Measurements from ENCODE around the gene CDC42SE2.
"Not testable (repeated sequence)": the region's sequence is repeated elsewhere in the genome, so short reads cannot be mapped to it uniquely, and the experiment has no call there.

Gene CDC42SE2

GRCh38 chr5:131380238-131380637 lies 116.4 kb downstream of the CDC42SE2 start:
- Histone ChIP-seq H3K27ac (ENCODE audit: low read depth, low read length) (peak overlapping the region; percentile 52; the same call in 1 of the 2 replicates), H3K79me2 (ENCODE audit: control insufficient read depth, insufficient read depth, low read length, unreplicated experiment) (peaks cover 15% of the 10 kb centered on the region), H3K4me1 (ENCODE audit: control insufficient read depth, insufficient read depth, low read length, unreplicated experiment) (peaks cover 30% of the 10 kb centered on the region)
- not testable (repeated sequence) for H2AFZ ChIP-seq (ENCODE audit: low read length, unreplicated experiment); H3K36me3 ChIP-seq (ENCODE audit: insufficient read depth, low read length); H3K27me3 ChIP-seq (ENCODE audit: insufficient read depth, low read length); H3K4me3 ChIP-seq (ENCODE audit: low read depth, low read length)

GRCh38 chr5:131381021-131381420 lies 117.2 kb downstream of the CDC42SE2 start:
- no peak overlapping the region for H3K4me3 ChIP-seq (ENCODE audit: low read depth, low read length)
- no peak overlapping the region for H3K27ac ChIP-seq (ENCODE audit: low read depth, low read length)
- H3K36me3 ChIP-seq (ENCODE audit: insufficient read depth, low read length) = no peaks in the 10 kb centered on the region
- no peaks in the 10 kb centered on the region for H3K27me3 ChIP-seq (ENCODE audit: insufficient read depth, low read length)
- H3K79me2 ChIP-seq (ENCODE audit: control insufficient read depth, insufficient read depth, low read length, unreplicated experiment) = peaks cover 15% of the 10 kb centered on the region
- H2AFZ ChIP-seq (ENCODE audit: low read length, unreplicated experiment) = no peak overlapping the region
- peaks cover 30% of the 10 kb centered on the region for H3K4me1 ChIP-seq (ENCODE audit: control insufficient read depth, insufficient read depth, low read length, unreplicated experiment)

DNA sequence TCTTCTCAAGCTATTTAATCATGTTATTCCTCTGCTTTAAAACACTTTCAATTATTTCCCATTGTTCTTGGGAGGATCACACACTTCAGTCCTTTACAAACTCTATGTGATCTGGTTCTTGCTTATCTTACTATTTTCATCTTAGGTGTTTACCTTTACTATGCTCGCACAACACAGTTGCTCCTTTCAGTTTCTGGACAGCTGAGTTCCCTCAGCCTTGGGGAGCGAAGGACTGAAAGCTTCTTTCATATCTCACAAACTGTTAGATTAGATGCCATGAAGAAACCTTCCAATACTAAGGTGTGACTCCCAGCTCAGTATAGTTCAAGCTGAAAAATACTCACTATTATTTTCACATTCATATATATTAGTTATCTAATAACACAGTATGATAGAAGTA lies 117.9 kb downstream of the CDC42SE2 start:
- Histone ChIP-seq H3K27me3 (ENCODE audit: insufficient read depth, low read length) (no peaks in the 10 kb centered on the region), H3K4me1 (ENCODE audit: control insufficient read depth, insufficient read depth, low read length, unreplicated experiment) (peaks cover 30% of the 10 kb centered on the region), H3K4me3 (ENCODE audit: low read depth, low read length) (no peak overlapping the region), H3K79me2 (ENCODE audit: control insufficient read depth, insufficient read depth, low read length, unreplicated experiment) (peaks cover 11% of the 10 kb centered on the region), H3K36me3 (ENCODE audit: insufficient read depth, low read length) (no peaks in the 10 kb centered on the region), H3K27ac (ENCODE audit: low read depth, low read length) (no peak overlapping the region), H2AFZ (ENCODE audit: low read length, unreplicated experiment) (no peak overlapping the region)

DNA sequence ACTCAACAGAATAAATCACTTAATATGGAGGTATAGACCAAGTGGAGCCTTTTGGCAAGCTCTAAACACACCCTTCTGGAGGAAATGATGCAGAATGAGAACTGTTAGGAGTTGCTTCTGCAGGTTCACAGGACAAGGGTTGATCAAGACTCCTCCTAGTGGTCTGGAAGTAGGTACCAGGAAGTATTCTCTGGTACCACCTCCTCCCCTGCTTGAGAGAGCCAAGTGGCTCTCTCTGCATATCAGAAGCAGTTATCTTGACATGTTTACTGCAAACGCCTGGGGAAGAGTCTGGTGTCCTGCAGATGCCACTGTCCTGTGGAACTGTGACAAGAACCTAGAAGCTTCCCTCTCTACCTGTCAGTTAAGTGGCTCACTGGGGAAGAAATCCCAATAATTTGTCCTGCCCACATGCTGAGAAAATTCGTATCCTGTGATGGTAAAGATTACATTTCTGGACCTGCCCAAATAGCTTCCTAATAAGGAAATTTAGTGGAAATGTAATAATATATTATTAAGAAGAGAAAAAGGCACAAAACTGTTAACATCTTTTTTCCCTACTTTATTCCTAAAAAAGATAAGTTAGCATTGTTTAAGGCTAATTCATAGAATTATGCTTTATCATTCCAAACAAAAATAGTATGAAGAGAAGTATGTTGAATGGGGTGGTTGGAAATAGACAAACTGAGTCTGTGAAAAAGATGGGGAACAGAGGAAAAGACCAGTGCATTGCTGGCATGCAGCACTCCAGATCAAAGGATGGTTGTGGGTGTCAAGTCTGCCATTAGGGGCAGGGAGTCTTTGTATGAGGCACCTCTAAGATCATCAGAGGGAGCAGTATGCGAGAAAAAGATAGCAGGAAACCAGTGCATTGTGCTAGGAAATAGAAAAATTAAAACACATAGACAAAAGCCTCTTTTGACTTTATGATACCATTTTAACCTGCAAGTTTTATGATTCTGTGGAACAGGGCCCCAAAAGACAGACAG lies 118.8 kb downstream of the CDC42SE2 start:
- H3K79me2 ChIP-seq (ENCODE audit: control insufficient read depth, insufficient read depth, low read length, unreplicated experiment) = peaks cover 11% of the 10 kb centered on the region
- H3K27me3 ChIP-seq (ENCODE audit: insufficient read depth, low read length) = no peaks in the 10 kb centered on the region
- no peak overlapping the region for H3K27ac ChIP-seq (ENCODE audit: low read depth, low read length)
- H3K4me3 ChIP-seq (ENCODE audit: low read depth, low read length) = no peak overlapping the region
- no peak overlapping the region for H2AFZ ChIP-seq (ENCODE audit: low read length, unreplicated experiment)
- H3K4me1 ChIP-seq (ENCODE audit: control insufficient read depth, insufficient read depth, low read length, unreplicated experiment) = peaks cover 27% of the 10 kb centered on the region
- no peaks in the 10 kb centered on the region for H3K36me3 ChIP-seq (ENCODE audit: insufficient read depth, low read length)

DNA sequence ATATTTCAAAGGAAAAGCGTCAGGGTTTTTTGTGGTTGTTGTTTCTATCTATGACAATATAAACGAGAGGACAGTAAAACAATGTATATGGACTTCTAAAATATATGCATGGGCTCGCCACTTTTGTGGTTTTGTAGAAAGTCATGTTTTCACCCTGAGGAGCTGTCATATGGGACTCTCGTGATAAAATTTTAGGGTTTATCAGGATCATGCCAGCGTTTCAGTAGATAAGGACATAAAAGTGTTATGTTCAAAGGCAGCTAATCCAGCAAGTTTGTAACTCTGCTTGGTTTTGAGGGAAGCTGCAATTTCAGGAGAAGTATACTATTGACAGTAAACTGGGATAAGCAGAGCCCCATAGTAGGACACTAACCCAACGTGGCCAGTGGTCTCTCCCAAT lies 120.3 kb downstream of the CDC42SE2 start:
- no peak overlapping the region for H3K4me3 ChIP-seq (ENCODE audit: low read depth, low read length)
- no peak overlapping the region for H2AFZ ChIP-seq (ENCODE audit: low read length, unreplicated experiment)
- H3K27me3 ChIP-seq (ENCODE audit: insufficient read depth, low read length) = no peaks in the 10 kb centered on the region
- no peak overlapping the region for H3K27ac ChIP-seq (ENCODE audit: low read depth, low read length)
- peaks cover 9% of the 10 kb centered on the region for H3K79me2 ChIP-seq (ENCODE audit: control insufficient read depth, insufficient read depth, low read length, unreplicated experiment)
- H3K36me3 ChIP-seq (ENCODE audit: insufficient read depth, low read length) = no peaks in the 10 kb centered on the region
- peaks cover 13% of the 10 kb centered on the region for H3K4me1 ChIP-seq (ENCODE audit: control insufficient read depth, insufficient read depth, low read length, unreplicated experiment)

GRCh38 chr5:131384616-131385214 lies 120.9 kb downstream of the CDC42SE2 start:
- H3K27ac ChIP-seq (ENCODE audit: low read depth, low read length) = no peak overlapping the region
- peaks cover 9% of the 10 kb centered on the region for H3K79me2 ChIP-seq (ENCODE audit: control insufficient read depth, insufficient read depth, low read length, unreplicated experiment)
- H3K27me3 ChIP-seq (ENCODE audit: insufficient read depth, low read length) = no peaks in the 10 kb centered on the region
- H3K4me3 ChIP-seq (ENCODE audit: low read depth, low read length) = no peak overlapping the region
- H3K36me3 ChIP-seq (ENCODE audit: insufficient read depth, low read length) = no peaks in the 10 kb centered on the region
- H3K4me1 ChIP-seq (ENCODE audit: control insufficient read depth, insufficient read depth, low read length, unreplicated experiment) = peaks cover 7% of the 10 kb centered on the region
- no peak overlapping the region for H2AFZ ChIP-seq (ENCODE audit: low read length, unreplicated experiment)

DNA sequence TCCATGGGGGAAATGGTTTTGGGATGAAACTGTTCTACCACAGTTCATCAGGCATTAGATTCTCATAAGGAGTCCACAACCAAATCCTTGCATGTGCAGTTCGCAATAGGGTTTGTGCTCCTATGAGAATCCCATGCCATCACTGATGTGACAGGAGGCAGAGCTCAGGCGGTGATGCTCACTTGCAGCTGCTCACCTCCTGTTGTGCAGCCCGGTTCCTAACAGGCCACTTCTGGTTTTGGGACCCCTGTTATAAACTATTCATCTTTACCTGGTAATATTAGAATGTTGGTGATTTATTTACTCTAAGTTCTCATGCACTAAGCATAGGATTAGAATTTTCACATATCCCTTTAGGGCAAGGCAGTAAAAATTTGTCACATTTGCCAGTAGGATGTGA lies 122.3 kb downstream of the CDC42SE2 start:
- Histone ChIP-seq H3K27ac (ENCODE audit: low read depth, low read length) (no peak overlapping the region), H3K79me2 (ENCODE audit: control insufficient read depth, insufficient read depth, low read length, unreplicated experiment) (peaks cover 4% of the 10 kb centered on the region), H3K27me3 (ENCODE audit: insufficient read depth, low read length) (no peaks in the 10 kb centered on the region), H3K4me1 (ENCODE audit: control insufficient read depth, insufficient read depth, low read length, unreplicated experiment) (no peaks in the 10 kb centered on the region), H3K4me3 (ENCODE audit: low read depth, low read length) (no peak overlapping the region), H2AFZ (ENCODE audit: low read length, unreplicated experiment) (no peak overlapping the region), H3K36me3 (ENCODE audit: insufficient read depth, low read length) (no peaks in the 10 kb centered on the region)

- H3K27ac ChIP-seq (ENCODE audit: low read depth, low read length) = no peak overlapping the region
- no peaks in the 10 kb centered on the region for H3K36me3 ChIP-seq (ENCODE audit: insufficient read depth, low read length)
- peaks cover 4% of the 10 kb centered on the region for H3K79me2 ChIP-seq (ENCODE audit: control insufficient read depth, insufficient read depth, low read length, unreplicated experiment)
- no peaks in the 10 kb centered on the region for H3K27me3 ChIP-seq (ENCODE audit: insufficient read depth, low read length)
- no peaks in the 10 kb centered on the region for H3K4me1 ChIP-seq (ENCODE audit: control insufficient read depth, insufficient read depth, low read length, unreplicated experiment)
- no peak overlapping the region for H2AFZ ChIP-seq (ENCODE audit: low read length, unreplicated experiment)
- H3K4me3 ChIP-seq (ENCODE audit: low read depth, low read length) = no peak overlapping the region
Observed at GRCh38 chr5:131386779-131387178, 122.9 kb downstream of the CDC42SE2 start.

DNA sequence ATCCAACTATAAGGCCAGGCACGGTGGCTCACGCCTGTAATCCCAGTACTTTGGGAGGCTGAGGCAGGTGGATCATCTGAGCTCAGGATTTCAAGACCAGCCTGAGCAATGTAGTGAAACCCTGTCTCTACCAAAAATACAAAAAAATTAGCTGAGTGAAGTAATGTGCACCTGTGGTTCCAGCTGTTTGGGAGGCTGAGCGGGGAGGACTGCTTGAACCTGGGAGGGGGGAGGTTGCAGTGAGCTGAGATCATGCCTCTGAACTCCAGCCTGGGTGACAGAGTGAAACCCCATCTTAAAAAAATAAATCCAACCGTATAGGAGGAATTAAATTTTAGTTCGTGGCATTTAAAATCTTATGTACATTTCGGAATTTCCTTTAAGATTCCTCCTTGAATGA lies 123.4 kb downstream of the CDC42SE2 start:
- Histone ChIP-seq H3K27me3 (ENCODE audit: insufficient read depth, low read length) (no peaks in the 10 kb centered on the region), H3K4me3 (ENCODE audit: low read depth, low read length) (no peak overlapping the region), H2AFZ (ENCODE audit: low read length, unreplicated experiment) (no peak overlapping the region), H3K4me1 (ENCODE audit: control insufficient read depth, insufficient read depth, low read length, unreplicated experiment) (no peaks in the 10 kb centered on the region), H3K79me2 (ENCODE audit: control insufficient read depth, insufficient read depth, low read length, unreplicated experiment) (peaks cover 3% of the 10 kb centered on the region), H3K27ac (ENCODE audit: low read depth, low read length) (no peak overlapping the region), H3K36me3 (ENCODE audit: insufficient read depth, low read length) (no peaks in the 10 kb centered on the region)

DNA sequence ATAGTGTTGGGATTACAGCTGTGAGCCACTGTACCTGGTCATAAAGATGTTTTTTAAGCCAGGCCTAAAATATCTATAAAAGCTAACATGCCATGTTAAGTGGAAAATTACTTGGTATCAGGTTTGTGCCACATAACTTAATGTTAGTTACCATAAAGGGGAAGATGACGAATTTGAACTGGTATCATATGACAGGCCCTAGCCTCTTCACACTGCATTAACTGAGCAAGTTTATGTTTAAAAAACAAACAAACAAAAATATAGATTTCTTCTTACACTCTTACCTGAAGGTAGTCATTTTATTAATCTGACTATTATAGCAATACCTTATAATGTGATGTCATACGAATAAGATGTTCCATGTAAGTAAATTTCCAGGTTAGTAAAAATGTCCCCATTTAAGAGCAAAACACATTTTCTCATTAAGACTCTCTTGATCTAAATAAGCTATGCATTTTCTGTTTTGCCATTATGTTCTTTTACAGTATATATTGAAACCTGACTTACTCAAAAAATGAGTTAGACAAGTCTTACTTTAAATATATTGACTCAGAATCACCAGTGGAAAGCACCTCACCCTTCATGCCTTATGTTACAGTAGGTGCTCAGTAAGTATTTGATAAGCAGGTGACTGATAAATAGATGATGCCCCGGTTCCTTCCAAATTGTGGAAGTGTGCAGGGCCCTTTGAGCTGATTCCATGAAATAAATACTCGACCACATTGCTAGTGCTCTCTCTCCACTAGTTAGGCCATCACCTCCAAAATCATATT lies 125.4 kb downstream of the CDC42SE2 start:
- H2AFZ ChIP-seq (ENCODE audit: low read length, unreplicated experiment) = no peak overlapping the region
- H3K36me3 ChIP-seq (ENCODE audit: insufficient read depth, low read length) = no peaks in the 10 kb centered on the region
- H3K4me1 ChIP-seq (ENCODE audit: control insufficient read depth, insufficient read depth, low read length, unreplicated experiment) = peaks cover 10% of the 10 kb centered on the region
- H3K4me3 ChIP-seq (ENCODE audit: low read depth, low read length) = no peak overlapping the region
- no peak overlapping the region for H3K27ac ChIP-seq (ENCODE audit: low read depth, low read length)
- H3K27me3 ChIP-seq (ENCODE audit: insufficient read depth, low read length) = no peaks in the 10 kb centered on the region
- no peaks in the 10 kb centered on the region for H3K79me2 ChIP-seq (ENCODE audit: control insufficient read depth, insufficient read depth, low read length, unreplicated experiment)

Measured in ACC112 (cell line).